Retinal pigment epithelial cell (primary cell): ENCODE results near the gene CFAP251.

Experiments
- DNase-seq: peaks from one replicate; pipeline ENCODE4 v3.0.0-alpha.2; 2010; ENCODE audit warnings: low read depth
- H3K4me3 ChIP-seq: 2 replicates; pipeline ENCODE4 v1.5.1; 2011; ENCODE audit warnings: mild to moderate bottlenecking, low read length, control low read depth, moderate library complexity
- TF ChIP-seq, protein P1 (sequence below): conservative IDR thresholded peaks from 2 replicates; pipeline ENCODE4 v1.5.1; 2011; ENCODE audit warnings: low read depth, low read length, control low read depth, inconsistent platforms

Gene CFAP251

DNA sequence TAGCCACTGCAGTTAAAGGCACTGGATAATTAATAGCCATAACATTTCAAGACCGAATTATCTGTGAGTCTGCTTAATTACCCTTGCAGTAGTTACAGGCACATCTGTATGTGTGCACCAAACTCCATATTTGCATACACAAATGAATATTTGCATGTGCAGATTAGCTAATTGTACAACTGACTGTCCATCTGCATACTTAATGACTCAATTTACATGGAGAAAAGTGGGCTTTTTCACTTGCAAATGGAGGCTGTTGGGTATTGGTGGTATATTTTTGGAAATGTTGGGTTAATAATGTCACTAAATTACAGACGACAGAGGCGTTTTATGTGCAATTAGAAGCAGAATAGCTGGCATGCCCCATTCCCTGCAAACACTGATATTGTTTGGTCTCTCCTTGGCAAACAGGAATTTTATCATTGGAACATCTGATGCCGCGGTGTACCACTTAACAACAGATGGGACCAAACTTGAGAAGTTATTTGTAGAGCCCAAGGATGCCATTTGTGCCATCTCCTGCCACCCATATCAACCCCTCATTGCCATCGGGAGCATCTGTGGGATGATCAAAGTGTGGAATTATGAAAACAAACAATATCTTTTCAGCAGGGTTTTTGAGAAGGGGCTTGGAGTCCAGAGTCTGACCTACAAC is 39.6 kb downstream of the CFAP251 start:
- TF ChIP-seq, protein P1, sequence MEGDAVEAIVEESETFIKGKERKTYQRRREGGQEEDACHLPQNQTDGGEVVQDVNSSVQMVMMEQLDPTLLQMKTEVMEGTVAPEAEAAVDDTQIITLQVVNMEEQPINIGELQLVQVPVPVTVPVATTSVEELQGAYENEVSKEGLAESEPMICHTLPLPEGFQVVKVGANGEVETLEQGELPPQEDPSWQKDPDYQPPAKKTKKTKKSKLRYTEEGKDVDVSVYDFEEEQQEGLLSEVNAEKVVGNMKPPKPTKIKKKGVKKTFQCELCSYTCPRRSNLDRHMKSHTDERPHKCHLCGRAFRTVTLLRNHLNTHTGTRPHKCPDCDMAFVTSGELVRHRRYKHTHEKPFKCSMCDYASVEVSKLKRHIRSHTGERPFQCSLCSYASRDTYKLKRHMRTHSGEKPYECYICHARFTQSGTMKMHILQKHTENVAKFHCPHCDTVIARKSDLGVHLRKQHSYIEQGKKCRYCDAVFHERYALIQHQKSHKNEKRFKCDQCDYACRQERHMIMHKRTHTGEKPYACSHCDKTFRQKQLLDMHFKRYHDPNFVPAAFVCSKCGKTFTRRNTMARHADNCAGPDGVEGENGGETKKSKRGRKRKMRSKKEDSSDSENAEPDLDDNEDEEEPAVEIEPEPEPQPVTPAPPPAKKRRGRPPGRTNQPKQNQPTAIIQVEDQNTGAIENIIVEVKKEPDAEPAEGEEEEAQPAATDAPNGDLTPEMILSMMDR = no peak
- H3K4me3 ChIP-seq = no peak overlapping the region
- no peak for DNase-seq

DNA sequence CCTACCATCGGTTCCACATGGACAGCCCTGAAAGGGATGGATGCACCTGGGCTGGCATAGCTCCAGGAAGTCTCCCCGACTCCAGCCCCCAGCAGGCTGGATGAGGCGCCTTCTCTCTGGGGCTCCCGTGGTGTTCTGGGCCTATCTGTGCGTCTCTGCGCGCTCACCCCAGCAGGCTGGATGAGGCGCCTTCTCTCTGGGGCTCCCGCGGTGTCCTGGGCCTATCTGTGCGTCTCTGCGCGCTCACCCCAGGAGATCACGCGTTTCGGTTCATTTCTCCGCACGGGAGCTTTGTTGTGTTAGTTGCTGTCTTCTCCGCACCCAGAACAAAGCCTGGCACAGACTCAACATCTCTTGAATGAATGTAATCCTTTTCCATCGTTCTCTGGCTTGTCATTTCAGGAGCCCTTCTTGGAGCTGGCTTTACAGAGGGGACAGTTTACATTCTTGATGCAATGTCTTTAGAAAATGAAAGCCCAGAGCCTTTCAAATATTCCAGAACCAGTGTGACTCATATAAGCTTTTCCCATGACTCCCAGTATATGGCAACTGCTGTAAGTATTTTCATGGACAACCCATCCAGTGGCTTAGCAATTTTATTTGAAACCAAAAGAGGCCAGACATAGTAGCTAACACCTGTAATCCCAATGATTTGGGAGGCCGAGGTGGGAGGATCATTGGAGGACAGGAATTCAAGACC is 40.3 kb downstream of the CFAP251 start:
- peak; percentile 23 for DNase-seq

DNA sequence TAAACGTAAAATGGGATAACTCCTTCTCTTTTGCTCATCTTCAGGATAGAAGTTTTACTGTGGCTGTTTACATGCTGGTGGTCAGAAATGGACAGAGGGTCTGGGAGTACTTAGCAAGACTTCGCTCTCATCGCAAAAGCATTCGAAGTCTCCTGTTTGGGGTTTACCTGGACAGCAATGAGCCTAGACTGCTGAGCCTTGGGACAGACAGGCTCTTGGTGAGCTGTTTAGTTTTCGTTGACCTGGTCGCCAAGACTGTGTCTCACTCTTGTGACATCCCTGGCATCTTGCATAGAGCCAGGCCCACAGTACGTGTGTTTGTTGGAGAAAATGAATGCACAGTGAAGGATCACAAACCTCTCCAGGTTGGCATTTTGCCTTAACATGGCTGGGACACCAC is 42.1 kb downstream of the CFAP251 start:
- DNase-seq = no peak
- no peak overlapping the region for H3K4me3 ChIP-seq
- TF ChIP-seq, protein P1 = no peak

More for the DNA sequence above, 40.3 kb downstream of the CFAP251 start:
- TF ChIP-seq, protein P1 = no peak
- no peak overlapping the region for H3K4me3 ChIP-seq

DNA sequence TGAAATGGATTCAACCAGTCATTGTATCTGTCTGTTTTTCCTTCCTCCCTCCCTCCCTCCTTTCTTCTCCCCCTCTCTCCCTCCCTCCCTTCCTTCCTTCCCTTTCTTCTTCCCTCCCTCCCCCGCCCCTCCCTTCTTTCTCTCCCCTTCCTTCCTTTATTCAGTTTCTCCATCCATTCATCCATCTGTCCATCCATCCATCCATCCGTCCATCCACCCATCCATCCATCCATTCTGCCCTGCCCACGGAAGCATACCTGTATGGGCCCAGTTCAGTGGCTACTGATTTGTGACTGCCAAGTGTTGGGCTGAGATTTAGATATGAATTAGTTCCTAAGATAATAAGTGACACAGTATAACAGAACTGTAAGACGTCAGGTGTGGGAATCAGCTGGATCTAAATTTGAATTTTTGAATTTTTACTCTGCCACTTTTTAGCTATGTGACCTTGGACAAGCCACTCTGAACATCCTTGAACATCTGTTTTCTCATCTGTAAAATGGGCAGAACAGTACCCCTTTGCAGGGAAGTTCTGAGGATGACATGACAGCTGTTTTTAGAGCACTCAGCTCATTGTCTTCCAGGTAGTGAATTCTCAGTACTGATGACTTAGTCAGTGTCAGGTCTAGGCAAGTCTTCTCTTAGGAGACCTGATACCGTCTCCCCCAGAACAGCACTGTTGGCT is 42.9 kb downstream of the CFAP251 start:
- no peak overlapping the region for H3K4me3 ChIP-seq
- DNase-seq = no peak
- TF ChIP-seq, protein P1 = no peak

DNA sequence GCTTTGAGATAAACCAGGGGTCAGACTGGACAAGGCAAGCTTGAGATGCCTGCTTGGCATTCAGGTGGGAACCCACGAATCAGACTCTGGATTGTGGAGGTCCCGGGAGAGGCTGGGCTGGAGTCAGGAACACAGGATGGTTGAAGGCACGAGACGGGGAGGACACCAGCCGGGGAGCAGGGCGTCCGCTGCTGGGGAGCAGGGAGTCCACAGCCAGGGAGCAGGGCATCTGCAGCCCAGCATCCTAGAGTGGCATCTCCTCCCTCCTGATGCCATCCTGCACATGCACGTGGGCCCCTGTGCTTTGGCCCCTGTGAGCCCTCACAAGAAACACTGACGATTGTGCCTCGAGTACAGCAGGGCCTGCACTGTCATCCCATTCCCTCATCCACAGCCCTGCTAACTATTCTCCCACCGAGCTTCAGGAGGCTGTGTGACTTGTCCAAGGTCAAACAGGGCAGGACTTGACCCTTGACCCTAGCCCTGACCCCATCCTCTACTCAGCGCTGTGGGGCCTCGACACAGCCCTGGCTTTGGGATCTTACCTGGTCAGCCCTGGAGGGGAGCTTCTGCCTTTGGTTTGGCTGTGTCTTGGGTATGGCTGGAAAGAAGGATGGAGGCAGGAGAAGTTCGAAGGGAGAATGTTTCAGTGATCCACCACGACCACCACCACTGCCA is 45.1 kb downstream of the CFAP251 start:
- H3K4me3 ChIP-seq = no peak overlapping the region
- no peak for DNase-seq
- TF ChIP-seq, protein P1 = no peak

DNA sequence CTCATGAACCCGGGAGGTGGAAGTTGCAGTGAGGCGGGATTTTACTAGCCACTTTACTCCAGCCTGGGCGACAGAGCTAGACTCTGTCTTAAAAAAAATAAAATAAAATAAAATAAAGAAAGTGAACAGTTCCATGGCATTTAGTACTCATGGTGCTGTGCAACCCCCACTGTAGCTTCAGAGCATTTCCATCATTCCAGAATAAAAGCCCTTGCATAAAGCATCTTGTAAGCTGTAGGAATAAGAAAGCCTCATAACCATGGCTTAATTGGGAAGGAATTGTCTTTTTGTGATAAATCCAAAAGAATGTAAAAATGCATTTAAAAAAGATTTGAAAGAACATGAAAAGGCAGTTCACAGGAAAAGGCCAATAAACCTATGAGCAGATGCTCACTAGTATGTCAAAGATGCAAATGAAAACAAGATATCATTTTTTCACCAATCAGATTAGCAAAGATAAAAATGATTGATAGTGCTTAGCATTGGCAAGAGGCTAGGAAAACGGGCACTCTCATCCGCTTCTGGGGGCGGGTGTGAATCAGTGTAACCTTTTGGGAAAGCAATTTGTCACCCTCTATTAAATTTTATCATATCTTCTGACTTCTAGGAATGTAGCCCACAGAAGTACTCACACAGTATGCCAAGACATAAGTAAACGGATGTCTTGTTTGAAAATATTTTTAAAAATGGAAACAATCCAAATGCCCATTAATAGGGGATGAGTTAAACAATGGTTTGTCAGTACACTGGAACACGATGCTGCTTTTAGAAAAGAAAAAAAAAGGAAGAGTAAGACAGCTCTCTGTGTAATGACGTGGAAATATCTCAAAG is 46.6 kb downstream of the CFAP251 start:
- no peak overlapping the region for H3K4me3 ChIP-seq
- no peak for DNase-seq
- TF ChIP-seq, protein P1 = no peak
